ENCODE data around the gene DDIT3. TPM values are rescaled to one million over a fixed set of nuclear protein-coding genes. Genes with fewer than 3 reads are reported as not detected.

Gene DDIT3
- polyA plus RNA-seq, 4 donors, result 29.2 to 37.3 (median 30.3) TPM

DNA sequence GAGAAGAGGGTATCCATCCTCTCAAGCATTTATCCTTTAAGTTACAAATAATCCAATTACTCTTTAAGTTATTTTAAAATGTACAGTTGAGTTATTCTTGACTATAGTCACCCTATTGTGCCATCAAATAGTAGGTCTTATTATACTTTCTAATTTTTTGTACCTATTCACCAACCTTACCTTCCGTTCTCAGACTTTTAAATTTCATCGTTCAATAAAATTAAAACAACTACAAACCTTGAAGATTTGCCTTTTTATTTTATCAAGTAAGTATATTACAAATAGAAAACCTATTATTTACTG is 27.6 kb upstream of the DDIT3 start:
- no peak for DNase-seq (ENCODE audit: low read depth in 4 of 4, low spot score in 3 of 4)

DNA sequence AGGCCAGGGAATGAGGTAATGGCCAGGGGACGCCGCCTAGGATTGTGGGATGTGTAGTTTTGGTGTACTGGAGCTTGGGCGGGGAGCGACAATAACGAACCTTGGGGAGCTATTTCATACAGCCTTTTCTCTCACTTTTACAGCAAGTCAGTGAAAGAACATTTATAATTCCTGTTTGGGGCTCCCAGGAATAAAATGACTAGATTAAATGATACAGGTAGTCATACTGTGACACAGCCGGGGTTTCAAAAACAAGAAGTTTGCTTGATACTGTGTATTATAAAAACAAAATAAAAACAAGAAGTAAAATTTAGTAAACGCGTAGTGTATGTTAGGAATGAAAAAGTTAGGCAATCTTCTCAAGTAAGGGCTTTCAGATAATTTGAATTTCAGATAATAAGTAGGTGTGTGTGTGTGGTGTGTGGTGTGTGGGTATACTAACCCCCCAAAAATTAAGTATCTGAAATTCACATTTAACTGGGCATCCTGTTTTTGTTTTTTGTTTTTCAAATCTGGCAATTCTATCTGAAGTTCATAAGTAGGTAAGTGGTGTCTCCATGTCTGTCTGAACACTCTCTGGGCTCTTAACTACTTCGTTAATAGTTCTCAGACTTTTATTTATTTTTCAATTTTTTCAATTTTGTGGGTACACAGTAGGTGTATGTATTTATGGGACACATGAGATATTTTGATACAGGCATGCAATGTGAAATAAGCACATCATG is 27.1 kb upstream of the DDIT3 start:
- DNase-seq (ENCODE audit: low read depth in 4 of 4, low spot score in 3 of 4), result no peak

DNA sequence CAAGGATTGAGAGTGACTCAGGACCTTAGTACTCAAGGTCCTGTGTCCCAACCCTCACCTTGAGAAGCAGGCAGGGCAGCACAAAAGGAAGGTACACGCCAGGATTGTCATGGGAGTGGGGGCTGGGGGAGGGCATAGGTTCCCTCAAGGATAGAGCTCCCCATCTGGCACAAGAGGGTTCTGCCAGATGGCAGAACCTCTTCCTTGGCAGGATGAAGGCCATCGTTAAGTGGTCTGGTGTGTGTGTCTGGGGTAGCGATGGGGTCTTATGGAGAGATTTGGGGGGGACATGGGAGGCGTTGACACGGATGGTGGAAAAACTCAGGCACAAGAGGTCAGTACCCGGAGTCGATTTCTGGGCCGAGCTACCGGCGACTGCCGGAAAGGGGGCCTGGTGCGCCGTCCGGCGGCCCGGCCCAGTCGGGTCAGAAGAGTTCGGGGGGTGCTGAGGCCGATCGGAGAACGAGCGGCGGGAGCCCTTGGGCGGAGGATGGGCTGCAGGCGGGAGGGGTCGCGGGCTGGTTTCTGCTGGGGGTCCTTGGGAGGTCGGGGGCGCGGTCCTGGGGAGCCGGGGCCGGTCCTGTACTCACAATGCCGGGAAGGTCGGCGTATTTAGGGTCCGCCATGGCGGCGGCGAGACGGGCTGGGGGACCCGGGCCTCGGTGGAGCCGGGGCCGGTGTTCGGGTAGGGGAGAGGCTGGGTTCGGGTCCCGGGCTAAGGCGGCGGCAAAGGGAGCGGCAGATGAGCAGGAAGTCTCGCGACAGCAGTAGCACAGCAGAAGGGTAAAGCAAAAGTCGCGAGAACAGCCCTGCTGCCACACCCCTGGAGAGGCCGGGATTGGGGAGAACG is 26.3 kb upstream of the DDIT3 start, which contains the start of gene DCTN2:
Gene DCTN2 (minus strand): TSS at position 755 of the 850 bp plus-strand sequence. CDS start 129 bp downstream, at position 626.
- DNase-seq (ENCODE audit: low read depth in 4 of 4, low spot score in 3 of 4), result peak; percentile 89 to 94 (median 93)

DNA sequence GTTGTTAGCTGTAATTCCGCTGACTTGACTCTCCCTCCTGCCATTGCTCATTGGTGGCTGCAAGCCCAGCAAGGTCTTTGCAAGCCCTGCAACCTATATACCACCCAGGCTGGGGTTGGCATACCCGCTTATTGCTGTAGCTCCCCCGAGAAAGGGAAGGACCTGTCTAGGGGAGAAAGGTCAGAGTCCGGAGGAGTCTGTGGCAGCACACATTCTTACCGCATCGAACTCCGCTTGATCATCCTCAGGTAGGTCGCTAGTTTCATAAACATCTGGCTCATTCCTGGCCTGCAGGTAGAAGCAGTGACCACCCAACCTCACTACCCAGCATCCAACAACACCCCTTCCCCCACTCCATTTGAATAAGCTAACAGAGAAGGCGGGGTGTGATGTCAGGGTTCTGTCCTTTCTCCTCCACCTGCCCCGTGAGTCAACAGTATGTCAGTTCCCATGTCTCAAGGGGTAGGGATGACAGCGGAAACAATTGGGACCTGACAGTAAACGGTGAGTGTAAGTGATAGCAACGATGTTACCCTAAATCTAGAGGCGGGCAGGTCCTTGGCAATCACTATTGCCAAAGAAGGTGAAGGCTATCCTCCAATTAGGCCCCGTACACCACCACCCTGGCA is 25.6 kb upstream of the DDIT3 start:
- DNase-seq (ENCODE audit: low read depth in 4 of 4, low spot score in 3 of 4), result no peak

DNA sequence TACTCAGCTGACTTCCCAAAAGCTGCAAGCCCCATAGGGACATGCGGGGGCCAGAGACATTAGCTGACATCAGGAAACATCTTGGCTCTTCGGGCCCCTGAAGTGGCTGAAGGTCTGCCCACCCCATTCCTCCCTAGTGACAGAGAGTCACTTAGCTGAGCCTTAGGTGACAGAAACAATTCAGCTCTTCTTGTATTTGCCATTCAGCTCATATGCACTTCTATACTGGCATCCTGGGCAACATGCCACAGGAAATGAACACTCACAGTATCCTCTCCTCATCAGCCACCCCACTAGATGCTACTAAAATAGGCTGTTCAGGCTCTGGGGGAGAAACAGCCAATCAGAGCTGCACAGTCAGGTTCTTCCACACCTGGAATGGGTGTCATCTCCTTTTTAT is 23.3 kb upstream of the DDIT3 start:
- DNase-seq (ENCODE audit: low read depth in 4 of 4, low spot score in 3 of 4), result no peak

DNA sequence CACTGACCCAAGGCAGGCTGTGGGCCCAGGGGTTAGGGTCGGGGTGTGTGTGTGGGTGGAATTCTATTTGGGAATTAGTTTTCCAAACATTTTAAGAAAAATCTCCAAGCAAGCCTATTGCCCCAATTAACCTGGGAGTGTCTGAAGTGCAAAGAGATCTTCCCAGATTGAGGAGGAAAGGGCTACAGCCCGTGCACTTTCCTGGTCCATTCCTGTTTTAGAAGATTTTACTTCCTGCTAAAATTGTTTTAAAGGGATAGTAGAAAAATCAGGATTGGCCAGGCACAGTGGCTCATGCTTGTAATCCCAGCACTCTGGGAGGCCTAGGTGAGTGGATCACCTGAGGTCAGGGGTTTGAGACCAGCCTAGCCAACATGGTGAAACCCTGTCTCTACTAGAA is 21.4 kb upstream of the DDIT3 start:
- no peak for DNase-seq (ENCODE audit: low read depth in 4 of 4, low spot score in 3 of 4)

DNA sequence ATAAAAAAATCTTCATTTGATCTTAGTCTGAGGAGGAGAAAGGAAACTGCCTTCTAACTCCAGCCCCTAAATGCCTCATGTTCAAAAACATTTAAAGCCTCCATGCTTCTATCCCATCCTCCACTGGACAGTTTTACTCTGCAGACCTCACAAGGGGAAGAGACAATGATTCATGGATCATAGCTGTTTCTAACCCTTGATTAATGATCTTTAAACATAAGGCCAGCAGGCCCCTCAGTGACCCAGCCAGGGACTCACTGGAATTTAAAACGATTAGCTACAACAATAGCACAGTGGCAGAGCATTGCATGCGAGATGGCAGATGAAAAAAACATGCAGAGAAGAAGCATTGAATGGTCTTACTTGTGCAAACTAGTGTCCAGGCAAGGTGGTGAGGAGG is 20.7 kb upstream of the DDIT3 start:
- no peak for DNase-seq (ENCODE audit: low read depth in 4 of 4, low spot score in 3 of 4)

DNA sequence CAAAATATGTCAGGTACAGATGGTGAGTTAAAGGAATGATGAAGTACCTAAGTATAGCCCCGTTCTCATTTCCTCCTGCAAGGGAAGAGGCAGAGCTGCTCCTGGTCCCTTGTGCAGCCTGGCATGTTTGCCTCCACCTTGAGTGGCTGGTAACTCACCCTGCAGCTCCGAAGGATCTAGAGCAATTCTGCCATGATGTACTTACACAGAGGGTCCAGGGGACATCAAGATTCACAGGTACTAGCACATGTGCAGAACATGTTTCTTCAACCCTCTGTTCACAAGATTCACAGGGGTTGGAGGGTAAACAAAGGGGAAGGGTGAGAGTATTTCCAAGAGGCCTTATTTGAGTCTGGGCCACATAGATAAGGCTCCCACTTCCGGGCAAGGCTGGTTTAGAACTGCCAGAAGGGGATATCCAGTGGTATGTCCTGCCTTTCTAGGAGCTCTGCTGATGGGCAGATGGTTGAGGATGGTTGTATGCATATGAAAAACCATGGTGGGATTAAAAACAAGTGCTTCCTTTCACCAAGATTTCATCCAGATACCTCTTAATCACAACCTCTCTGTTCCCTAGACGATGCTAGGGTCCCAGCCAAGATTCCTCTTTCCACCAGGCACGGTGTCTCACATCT is 18.9 kb upstream of the DDIT3 start:
- no peak for DNase-seq (ENCODE audit: low read depth in 4 of 4, low spot score in 3 of 4)

DNA sequence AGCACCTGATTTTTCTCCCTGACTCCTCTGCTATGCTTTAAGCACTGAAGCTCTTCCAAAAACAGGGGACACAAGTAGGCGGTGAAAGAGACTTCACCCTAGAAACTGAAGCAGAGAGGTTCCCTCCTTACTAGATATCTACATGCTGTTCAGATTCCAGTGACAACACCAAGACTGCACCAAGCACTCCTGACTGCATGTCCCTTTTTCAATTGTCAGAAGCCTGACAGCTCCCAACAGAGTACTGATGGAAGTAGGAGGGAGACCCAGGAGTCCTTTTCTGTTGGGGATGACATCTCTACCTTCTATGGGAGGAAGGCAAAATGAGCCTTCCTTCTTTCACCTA is 16.3 kb upstream of the DDIT3 start:
- no peak for DNase-seq (ENCODE audit: low read depth in 4 of 4, low spot score in 3 of 4)

DNA sequence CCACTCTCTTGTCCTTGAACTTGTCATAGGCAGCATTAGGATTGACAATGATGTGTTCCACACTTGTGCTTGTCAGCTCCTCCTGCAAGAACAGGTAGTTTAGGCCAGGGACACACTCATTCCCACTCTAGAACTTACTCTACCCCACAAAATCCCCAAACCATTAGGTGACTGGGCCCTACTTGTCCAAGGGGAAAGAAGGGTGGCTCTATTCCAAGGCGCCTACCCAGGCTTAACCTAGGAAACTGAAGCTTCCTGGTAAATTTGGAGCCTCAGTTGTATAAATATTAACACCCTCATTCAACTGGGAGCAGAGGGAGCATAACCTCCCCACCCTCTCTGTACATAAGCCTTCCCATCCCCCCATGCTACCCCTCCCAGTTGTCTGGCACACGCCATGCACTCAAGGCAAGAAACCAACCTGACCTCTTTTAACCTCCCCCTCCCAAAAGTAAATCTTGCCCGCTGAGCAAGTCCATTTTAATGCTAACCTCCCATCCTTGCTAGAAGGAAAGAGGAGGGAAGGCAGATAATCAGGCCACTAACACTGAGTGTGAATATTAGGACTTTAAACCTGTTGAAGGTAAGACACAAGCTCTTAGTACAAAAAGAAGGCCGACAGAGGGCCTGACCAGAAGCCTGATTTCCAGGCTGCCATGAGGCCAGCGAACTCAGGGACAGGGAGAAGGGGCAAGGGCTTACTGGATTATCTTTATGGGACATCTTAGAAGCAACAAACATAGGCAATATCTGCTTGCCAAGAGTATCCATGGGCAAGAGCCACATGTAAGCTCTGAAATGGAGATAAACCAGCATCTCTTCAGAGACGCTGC is 15.7 kb upstream of the DDIT3 start:
- no peak for DNase-seq (ENCODE audit: low read depth in 4 of 4, low spot score in 3 of 4)

DNA sequence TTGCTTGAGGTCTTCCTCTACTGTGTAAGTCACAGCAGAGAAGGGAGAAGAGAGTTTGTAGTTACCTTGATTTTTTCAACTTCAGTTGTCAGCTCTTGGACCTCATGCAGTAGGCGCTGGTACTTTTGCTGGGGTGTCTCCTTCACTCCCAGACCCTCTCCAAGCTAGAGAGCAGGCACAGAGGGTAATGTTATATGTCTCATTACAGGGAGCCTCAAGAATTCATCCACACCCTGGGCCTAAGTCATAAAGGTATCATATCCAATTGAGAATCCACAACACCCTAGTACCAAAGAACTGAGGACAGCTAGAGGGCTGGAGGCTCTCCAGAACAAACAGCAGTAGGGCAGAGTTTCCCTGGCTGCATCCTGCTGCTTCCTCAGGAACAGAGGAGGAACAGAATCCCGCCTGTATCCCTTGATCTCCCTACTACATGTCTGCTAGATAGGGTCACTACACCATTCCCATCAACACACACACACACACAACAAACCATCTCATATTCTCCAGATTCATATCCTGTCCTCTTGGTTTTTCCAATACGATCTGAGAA is 14.8 kb upstream of the DDIT3 start:
- no peak for DNase-seq (ENCODE audit: low read depth in 4 of 4, low spot score in 3 of 4)

DNA sequence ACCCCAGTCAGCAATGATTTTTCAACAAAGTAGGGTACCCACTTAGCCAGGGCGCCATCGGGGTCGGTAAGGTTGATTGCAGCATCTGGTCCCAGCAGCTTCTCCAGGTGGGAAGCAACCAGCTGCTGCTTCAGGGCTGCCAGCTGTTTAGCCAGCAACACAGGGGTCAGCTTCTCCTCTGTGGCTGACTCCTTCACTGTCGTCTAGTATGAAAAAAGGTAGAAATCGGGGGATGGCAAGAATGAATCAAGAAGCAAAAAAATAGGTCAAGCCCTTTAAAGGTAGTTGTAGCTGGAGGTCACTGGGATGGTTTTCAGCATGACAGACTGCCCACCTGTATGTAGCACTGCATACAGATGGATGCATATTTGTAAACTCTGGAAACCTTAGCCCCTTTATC is 13.9 kb upstream of the DDIT3 start:
- DNase-seq (ENCODE audit: low read depth in 4 of 4, low spot score in 3 of 4), result no peak

DNA sequence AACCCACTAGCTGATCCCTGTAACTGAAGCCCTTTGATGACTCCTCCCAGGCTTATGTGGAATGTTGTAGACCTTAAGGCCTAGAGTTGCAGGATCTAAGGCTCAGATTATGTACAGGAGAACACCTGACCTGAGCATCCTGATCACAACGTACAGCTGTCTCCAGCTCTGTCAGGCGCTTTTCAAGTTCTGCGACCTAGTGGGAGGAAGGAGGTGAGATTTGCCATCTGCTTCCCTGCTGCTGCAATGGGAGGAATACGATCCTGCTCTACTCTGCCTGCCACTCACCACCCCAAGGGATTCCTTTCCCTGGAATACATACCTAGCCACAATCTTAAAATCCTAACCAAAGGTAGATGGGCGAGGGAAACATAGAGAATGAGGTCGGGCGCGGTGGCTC is 12.8 kb upstream of the DDIT3 start:
- no peak for DNase-seq (ENCODE audit: low read depth in 4 of 4, low spot score in 3 of 4)

DNA sequence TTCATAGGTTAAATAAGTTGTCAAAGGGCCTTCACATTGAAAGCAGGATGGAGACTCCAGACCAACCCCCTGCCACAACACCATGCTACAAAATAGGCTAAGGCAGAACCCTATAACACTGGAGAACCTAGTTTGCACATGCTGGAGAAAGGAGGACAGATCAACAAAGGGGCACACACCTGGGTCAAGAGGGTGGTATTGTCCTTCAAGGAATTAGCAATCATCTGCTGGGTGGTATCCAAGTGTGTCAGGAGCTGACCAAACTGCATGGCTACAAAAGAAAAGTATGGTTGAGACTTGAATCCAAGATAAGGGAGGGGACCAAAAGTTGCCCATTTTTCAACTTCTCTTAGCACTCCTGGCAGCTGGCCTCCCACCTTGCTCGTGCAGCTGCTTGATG is 11.5 kb upstream of the DDIT3 start:
- DNase-seq (ENCODE audit: low read depth in 4 of 4, low spot score in 3 of 4), result no peak

DNA sequence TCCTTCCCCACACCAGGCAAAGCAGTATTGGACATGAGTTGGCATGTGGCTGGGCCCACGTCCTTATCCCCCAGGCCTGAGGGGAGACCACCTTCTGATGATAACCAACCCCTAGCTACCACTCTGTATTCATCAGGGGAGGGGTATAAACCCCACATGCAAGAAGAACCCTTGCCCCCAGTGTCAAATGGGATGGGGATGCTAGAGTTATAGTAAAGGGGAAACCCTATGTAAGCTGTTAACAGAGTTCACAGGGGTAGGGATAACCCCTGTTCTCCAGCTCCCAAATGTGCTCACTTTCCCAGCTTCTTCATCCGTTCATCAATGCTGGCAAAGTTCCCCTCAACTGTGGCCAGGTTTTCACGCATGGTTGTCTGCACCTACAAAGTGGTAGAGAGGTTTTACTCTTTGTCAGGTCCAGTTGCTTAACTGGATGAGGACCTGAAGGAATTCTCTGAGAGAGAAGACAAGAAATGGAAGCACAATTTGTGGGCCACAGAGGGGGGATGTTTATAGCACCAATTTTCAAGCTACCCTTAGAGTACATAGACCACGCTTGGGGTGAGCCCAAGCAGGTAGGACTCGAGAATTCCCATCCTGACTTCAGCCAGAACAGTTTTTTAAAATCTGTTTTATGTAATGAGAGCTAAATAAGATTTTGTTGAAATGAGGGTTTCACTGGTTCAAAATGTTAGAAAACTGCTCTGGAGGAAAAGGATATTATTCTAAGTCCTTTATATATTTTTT is 10.3 kb upstream of the DDIT3 start:
- DNase-seq (ENCODE audit: low read depth in 4 of 4, low spot score in 3 of 4), result no peak

DNA sequence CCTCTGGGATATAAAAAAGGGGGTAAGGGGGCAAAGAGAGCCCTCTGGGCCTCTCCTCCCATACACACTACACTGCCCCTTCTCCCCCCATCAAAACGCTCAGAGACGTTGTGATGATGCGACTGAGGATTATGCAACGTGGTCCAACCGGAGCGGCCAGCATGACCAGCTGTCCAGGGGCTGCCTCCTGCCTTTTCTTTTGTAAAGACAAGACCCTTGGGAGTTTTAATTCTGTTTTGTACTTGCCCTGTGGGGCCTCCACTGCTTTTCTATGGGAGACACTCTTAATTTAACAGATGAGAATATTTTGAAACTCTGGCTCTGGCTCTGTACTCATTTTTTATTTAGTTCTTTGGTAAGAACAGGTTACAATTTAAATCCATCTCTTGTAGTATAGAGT is 9.5 kb upstream of the DDIT3 start:
- no peak for DNase-seq (ENCODE audit: low read depth in 4 of 4, low spot score in 3 of 4)

DNA sequence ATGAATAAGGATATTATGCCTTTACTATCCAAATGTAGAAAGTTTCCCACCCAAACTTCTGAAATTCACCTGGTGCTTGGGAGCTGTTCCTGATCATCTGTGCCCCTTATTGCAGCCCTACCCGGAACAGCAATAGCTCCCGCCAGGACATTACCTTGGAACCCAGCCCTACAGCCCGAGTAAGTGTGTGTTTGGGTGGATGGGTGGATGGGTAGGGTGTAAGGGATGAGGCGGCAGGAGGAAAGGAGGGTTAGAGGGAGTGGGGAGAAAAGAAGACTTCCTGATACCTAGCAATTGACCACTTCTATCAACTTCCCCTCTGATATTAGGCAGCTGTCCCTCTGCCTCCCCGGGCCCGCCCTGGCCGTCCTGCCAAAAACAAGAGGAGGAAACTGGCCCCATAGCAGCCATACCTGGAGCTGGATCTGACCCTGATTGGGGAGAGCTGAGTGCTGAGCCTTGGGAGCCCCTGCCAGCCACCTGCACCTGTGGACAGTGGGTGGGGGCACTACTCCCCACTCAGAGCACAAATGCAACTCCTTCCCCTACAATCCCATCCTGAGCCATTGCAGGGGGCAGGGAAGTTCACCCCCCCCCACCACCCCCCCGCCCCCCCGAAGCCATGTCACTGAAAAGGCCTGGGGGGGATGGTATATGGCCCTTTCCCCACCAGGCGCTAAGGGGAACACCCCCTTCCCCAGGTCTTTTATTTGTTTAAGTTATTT is 8.7 kb upstream of the DDIT3 start:
- no peak for DNase-seq (ENCODE audit: low read depth in 4 of 4, low spot score in 3 of 4)

DNA sequence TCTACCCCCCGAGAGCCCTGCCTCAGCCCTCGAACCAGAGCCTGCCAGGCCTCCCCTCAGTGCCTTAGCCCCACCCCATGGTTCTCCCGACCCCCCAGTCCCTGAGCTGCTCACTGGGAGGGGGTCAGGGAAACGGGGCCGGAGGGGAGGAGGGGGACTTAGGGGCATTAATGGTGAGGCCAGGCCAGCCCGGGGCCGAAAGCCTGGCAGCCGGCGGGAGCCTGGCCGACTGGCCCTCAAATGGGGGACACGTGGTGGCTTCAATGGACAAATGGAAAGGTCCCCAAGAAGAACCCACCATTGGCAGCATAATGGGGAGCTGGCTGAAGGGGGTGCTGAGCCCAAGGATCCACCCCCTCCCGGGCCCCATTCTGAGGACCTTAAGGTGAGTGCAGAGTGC is 7.9 kb upstream of the DDIT3 start:
- no peak for DNase-seq (ENCODE audit: low read depth in 4 of 4, low spot score in 3 of 4)

DNA sequence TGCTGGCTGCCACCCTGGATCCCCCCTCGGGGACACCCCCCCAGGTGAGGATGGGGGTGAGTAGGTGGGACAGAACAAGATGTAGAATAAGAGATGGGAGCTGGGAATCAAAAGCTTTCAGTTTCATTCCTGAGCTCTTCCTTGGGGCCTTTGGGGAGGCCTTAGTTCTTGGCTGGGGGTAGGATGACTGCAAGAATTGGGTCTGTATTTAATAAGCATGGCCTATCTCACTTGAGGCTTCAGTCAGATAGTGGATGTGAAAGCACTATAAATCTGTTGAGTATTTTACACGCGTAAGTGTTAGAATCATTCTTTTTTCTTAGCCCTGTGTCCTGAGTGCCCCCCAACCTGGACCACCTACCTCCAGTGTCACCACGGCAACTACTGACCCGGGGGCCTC is 6.9 kb upstream of the DDIT3 start:
- no peak for DNase-seq (ENCODE audit: low read depth in 4 of 4, low spot score in 3 of 4)

All from right renal pelvis (tissue), 4 donors.